Panc1 (cell line): ENCODE results near the gene CDK4. TPM values are rescaled to one million over a fixed set of nuclear protein-coding genes. Genes with fewer than 3 reads are reported as not detected.

Experiments
- ATAC-seq: fragments of 200-7000 bp; cut with Tn5 transposase; 2 replicates; pipeline ENCODE4 v1.9.1; 2020; ENCODE audit warnings: mild to moderate bottlenecking, moderate library complexity
- BruUV-seq: library from RNA; stranded (reverse); fragments of 400-500 nt; replicated peaks from 2 replicates; lab custom pipeline; 2021; lab: Mats Ljungman, UMichigan
- CTCF ChIA-PET: fragments of 300-600 bp; sonication (Branson Sonifier 250); formaldehyde crosslinking; loops from one replicate; lab custom pipeline; 2022; ENCODE audit warnings: antibody characterized with exemption; lab: Charles Lee
- POLR2A ChIA-PET: fragments of 300-600 bp; sonication (Branson Sonifier 250); formaldehyde crosslinking; loops from one replicate; lab custom pipeline; 2022; ENCODE audit warnings: antibody characterized with exemption; lab: Charles Lee
- DNase-seq: peaks from one replicate; pipeline ENCODE4 v3.0.0-alpha.2; 2010; ENCODE audit warnings: low read depth, low spot score
- H3K27ac ChIP-seq: 2 replicates; pipeline ENCODE4 v1.5.1; 2011; ENCODE audit warnings: mild to moderate bottlenecking, low read length, inconsistent platforms
- H3K27me3 ChIP-seq: fragments of 200-500 bp; sonication (Bioruptor generic); 2 replicates; pipeline ENCODE4 v1.6.0; 2014; ENCODE audit warnings: low read length, inconsistent platforms; ENCODE audit not compliant: control insufficient read depth, insufficient read depth
- H3K36me3 ChIP-seq: fragments of 200-500 bp; sonication (Bioruptor generic); 2 replicates; pipeline ENCODE4 v1.5.1; 2014; ENCODE audit warnings: inconsistent platforms, mild to moderate bottlenecking, low read length, moderate library complexity; ENCODE audit not compliant: control insufficient read depth, insufficient read depth
- H3K4me1 ChIP-seq: 2 replicates; pipeline ENCODE4 v1.5.1; 2011; ENCODE audit warnings: inconsistent platforms, mild to moderate bottlenecking, low read length, moderate library complexity; ENCODE audit not compliant: control insufficient read depth, insufficient read depth
- H3K4me3 ChIP-seq, 2 experiments: 2 replicates each; pipeline ENCODE4 v1.5.1; 2011 to 2012; ENCODE audit warnings: low read depth in 2 of 2, low read length in 2 of 2, mild to moderate bottlenecking in 2 of 2, inconsistent platforms in 1 of 2, moderate library complexity in 1 of 2
- H3K9me3 ChIP-seq: fragments of 200-500 bp; sonication (Bioruptor generic); 2 replicates; pipeline ENCODE4 v1.5.1; 2014; ENCODE audit warnings: low read depth, mild to moderate bottlenecking, inconsistent platforms, low read length, moderate library complexity; ENCODE audit not compliant: control insufficient read depth, insufficient read depth
- POLR2AphosphoS5 ChIP-seq: IDR thresholded peaks from 2 replicates; pipeline ENCODE4 v1.6.1; 2012; ENCODE audit warnings: mild to moderate bottlenecking, low read depth, low read length, moderate library complexity
- SIN3A ChIP-seq: IDR thresholded peaks from 2 replicates; pipeline ENCODE4 v1.6.1; 2012; ENCODE audit warnings: low read depth, mild to moderate bottlenecking, low read length, moderate library complexity, borderline replicate concordance; ENCODE audit not compliant: insufficient read depth
- TCF7L2 ChIP-seq: IDR thresholded peaks from 2 replicates; pipeline ENCODE4 v1.6.1; 2011; ENCODE audit warnings: mild to moderate bottlenecking, low read depth, low read length, inconsistent platforms
- in situ Hi-C: cut with HindIII; loops from 2 replicates; pipeline ENCODE4 v1.10.0; 2016; ENCODE audit warnings: low sequenced_read_pairs, low pct_unique_long_range_greater_than_20kb
- intact Hi-C: fragments of 100-400 bp; cut with micrococcal nuclease; formaldehyde crosslinking; loops from one replicate; pipeline ENCODE4 v1.10.0; 2022; ENCODE audit not compliant: unreplicated experiment
- total RNA-seq: library from RNA; stranded (reverse); gene quantifications from one replicate; pipeline ENCODE4 v1.2.1, GENCODE V29; 2021; ENCODE audit not compliant: unreplicated experiment
- TF ChIP-seq, protein P1 (sequence below): fragments of 450-650 bp; IDR thresholded peaks from 2 replicates; pipeline ENCODE4 v1.5.1; 2017; ENCODE audit warnings: mild to moderate bottlenecking
- TF ChIP-seq, protein P2 (sequence below), 2 experiments: IDR thresholded peaks; 2 replicates each; pipeline ENCODE4 v1.6.1; 2011 to 2012; ENCODE audit warnings: low read depth in 2 of 2, control low read depth in 1 of 2, low read length in 1 of 2, mild to moderate bottlenecking in 1 of 2, moderate library complexity in 1 of 2; ENCODE audit not compliant: insufficient read depth in 1 of 2

The CDK4 gene
- total RNA-seq, 1 experiment from 2014 or later: 201 TPM

DNA sequence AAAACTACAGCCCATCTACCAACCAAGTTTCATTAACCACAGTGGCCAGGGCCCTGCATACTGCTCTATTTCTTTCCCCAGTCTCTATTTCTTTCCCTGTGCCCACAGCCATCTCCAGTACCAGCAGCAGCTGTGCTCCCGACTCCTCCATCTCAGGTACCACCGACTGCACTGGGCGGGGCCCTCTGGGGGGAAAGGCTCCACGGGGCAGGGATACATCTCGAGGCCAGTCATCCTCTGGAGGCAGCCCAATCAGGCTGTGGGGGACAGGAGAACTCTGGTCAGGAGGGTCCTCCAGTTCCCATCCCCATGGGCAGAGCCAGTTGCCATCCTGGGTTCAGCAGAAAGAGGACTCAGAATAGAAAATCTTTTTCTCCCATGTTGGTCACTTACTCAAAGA, 3.0 kb downstream of the CDK4 start:
- no peak overlapping the region for H3K27ac ChIP-seq
- H3K27me3 ChIP-seq: no peaks in the 10 kb centered on the region
- ChIA-PET CTCF (no interaction called here), POLR2A (no interaction called here)
- DNase-seq (no peak), ATAC-seq (no peak)
- no TSS peak for BruUV-seq
- no peaks in the 10 kb centered on the region for H3K9me3 ChIP-seq
- intact Hi-C loops (no loop called here), in situ Hi-C loops (no loop called here)
- H3K4me1 ChIP-seq: peaks cover 18% of the 10 kb centered on the region
- peaks cover 20% of the 10 kb centered on the region for H3K36me3 ChIP-seq
- no peak overlapping the region for H3K4me3 ChIP-seq
- TF ChIP-seq, protein P1, sequence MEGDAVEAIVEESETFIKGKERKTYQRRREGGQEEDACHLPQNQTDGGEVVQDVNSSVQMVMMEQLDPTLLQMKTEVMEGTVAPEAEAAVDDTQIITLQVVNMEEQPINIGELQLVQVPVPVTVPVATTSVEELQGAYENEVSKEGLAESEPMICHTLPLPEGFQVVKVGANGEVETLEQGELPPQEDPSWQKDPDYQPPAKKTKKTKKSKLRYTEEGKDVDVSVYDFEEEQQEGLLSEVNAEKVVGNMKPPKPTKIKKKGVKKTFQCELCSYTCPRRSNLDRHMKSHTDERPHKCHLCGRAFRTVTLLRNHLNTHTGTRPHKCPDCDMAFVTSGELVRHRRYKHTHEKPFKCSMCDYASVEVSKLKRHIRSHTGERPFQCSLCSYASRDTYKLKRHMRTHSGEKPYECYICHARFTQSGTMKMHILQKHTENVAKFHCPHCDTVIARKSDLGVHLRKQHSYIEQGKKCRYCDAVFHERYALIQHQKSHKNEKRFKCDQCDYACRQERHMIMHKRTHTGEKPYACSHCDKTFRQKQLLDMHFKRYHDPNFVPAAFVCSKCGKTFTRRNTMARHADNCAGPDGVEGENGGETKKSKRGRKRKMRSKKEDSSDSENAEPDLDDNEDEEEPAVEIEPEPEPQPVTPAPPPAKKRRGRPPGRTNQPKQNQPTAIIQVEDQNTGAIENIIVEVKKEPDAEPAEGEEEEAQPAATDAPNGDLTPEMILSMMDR: no peak
- no peak for TF ChIP-seq POLR2AphosphoS5
- TF ChIP-seq TCF7L2: no peak
- TF ChIP-seq, protein P2, sequence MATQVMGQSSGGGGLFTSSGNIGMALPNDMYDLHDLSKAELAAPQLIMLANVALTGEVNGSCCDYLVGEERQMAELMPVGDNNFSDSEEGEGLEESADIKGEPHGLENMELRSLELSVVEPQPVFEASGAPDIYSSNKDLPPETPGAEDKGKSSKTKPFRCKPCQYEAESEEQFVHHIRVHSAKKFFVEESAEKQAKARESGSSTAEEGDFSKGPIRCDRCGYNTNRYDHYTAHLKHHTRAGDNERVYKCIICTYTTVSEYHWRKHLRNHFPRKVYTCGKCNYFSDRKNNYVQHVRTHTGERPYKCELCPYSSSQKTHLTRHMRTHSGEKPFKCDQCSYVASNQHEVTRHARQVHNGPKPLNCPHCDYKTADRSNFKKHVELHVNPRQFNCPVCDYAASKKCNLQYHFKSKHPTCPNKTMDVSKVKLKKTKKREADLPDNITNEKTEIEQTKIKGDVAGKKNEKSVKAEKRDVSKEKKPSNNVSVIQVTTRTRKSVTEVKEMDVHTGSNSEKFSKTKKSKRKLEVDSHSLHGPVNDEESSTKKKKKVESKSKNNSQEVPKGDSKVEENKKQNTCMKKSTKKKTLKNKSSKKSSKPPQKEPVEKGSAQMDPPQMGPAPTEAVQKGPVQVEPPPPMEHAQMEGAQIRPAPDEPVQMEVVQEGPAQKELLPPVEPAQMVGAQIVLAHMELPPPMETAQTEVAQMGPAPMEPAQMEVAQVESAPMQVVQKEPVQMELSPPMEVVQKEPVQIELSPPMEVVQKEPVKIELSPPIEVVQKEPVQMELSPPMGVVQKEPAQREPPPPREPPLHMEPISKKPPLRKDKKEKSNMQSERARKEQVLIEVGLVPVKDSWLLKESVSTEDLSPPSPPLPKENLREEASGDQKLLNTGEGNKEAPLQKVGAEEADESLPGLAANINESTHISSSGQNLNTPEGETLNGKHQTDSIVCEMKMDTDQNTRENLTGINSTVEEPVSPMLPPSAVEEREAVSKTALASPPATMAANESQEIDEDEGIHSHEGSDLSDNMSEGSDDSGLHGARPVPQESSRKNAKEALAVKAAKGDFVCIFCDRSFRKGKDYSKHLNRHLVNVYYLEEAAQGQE (IDR thresholded peaks at IDR 0.05; ENCODE audit: insufficient read depth in 1 of 2, low read depth in 2 of 2, low read length in 1 of 2): no peak
- TF ChIP-seq SIN3A: no peak

DNA sequence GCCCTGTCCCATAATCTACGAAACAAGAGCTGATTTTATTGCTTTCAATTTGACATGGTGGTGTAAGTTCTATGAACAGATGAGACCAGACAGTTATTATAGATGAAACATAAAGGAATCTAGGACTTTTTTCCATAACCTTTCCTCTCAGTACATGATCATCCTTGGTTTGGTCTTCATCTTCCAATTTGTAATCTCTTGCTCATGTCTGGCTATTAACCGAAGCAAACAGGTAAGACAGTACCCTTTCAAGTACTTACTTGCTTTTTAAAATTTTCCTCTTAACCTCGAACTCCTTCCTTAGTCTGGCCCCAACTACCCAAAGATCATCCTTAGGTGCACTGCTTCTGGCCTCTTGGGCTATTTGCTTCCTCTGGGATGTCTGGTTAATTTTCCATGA, 6.1 kb downstream of the CDK4 start:
- ChIA-PET CTCF (no interaction called here), POLR2A (interaction anchor here (1.4 kb wide), 1 partner anchor 9 kb away, joined by 4 read pairs; no protein-coding TSS in a partner anchor)
- no TSS peak for BruUV-seq
- Histone ChIP-seq H3K27me3 (no peaks in the 10 kb centered on the region), H3K4me3 (peak overlapping the region; percentile 74 to 98; a peak in 3 of 4 replicates), H3K27ac (no peak overlapping the region), H3K9me3 (no peaks in the 10 kb centered on the region), H3K4me1 (peaks cover 11% of the 10 kb centered on the region), H3K36me3 (peaks cover 18% of the 10 kb centered on the region)
- ATAC-seq (no peak), DNase-seq (no peak)
- in situ Hi-C loops (no loop called here), intact Hi-C loops (no loop called here)
- TF ChIP-seq SIN3A: no peak
- TF ChIP-seq, protein P2 (IDR thresholded peaks at IDR 0.05; ENCODE audit: insufficient read depth in 1 of 2, low read depth in 2 of 2, low read length in 1 of 2): no peak
- TF ChIP-seq, protein P1: no peak
- TF ChIP-seq POLR2AphosphoS5: no peak
- no peak for TF ChIP-seq TCF7L2
